Upper lobe of left lung (tissue), 6 donors: ENCODE data around the gene NBPF11. TPM values are rescaled to one million over a fixed set of nuclear protein-coding genes. Genes with fewer than 3 reads are reported as not detected.
A peak's percentile ranks its signal among the peaks of the same experiment; 100 is the strongest.
"Not testable (repeated sequence)": the region's sequence is repeated elsewhere in the genome, so short reads cannot be mapped to it uniquely, and the experiment has no call there.

Experiments used
- ATAC-seq, 2 donors: fragments of 200-7000 bp; cut with Tn5 transposase; one replicate each; pipeline ENCODE4 v1.9.1; 2022; ENCODE audit warnings: mild to moderate bottlenecking in 2 of 2, moderate library complexity in 2 of 2; ENCODE audit not compliant: low FRiP score in 2 of 2
- DNase-seq, 2 donors: peaks; one replicate each; pipeline ENCODE4 v3.0.0-alpha.2; 2019 to 2020
- H3K27ac ChIP-seq, 4 donors: fragments of 200-600 bp; sonication (generic); one replicate each; pipeline ENCODE4 v1.5.1; 2016 to 2019
- H3K27me3 ChIP-seq, 4 donors: fragments of 200-600 bp; sonication (generic); one replicate each; pipeline ENCODE4 v1.5.1; 2017 to 2019
- H3K36me3 ChIP-seq, 4 donors: fragments of 200-600 bp; sonication (generic); one replicate each; pipeline ENCODE4 v1.5.1; 2016 to 2019
- H3K4me1 ChIP-seq, 4 donors: fragments of 200-600 bp; sonication (generic); one replicate each; pipeline ENCODE4 v1.5.1; 2018 to 2019
- H3K4me3 ChIP-seq, 4 donors: fragments of 200-600 bp; sonication (generic); one replicate each; pipeline ENCODE4 v1.5.1; 2017 to 2019; ENCODE audit warnings: mild to moderate bottlenecking in 2 of 4, moderate library complexity in 1 of 4
- H3K9me3 ChIP-seq, 4 donors: fragments of 200-600 bp; sonication (generic); one replicate each; pipeline ENCODE4 v1.5.1; 2018 to 2019
- WGBS, 2 donors: methylation state at CpG; one replicate each; pipeline ENCODE4 v1.1.5; 2017 to 2018; 5-methylcytosine and 5-hydroxymethylcytosine counted together
- small RNA-seq, 4 donors: library from RNA; depleted of rRNA; stranded (forward); fragments of <200 nt; gene quantifications; one replicate each; pipeline ENCODE3, GENCODE V24; 2016
- total RNA-seq, 6 donors: library from RNA; depleted of rRNA in 4 of 6; stranded (reverse); fragments of >200 nt in 4 of 6; gene quantifications; one replicate each; pipeline versions ENCODE4 v1.1.0 to v1.2.1, GENCODE V29; 2016 to 2021
- donor health status: DM: no; HTN: no; CAD: no; lungs with moderate emphysema.
- donor health status: DM: no; HTN: yes; CAD: no; lungs with severe emphysema.

Gene NBPF11
- total RNA-seq, 6 donors from 2014 or later, result 7.1 to 29.3 (median 13.2) TPM

DNA sequence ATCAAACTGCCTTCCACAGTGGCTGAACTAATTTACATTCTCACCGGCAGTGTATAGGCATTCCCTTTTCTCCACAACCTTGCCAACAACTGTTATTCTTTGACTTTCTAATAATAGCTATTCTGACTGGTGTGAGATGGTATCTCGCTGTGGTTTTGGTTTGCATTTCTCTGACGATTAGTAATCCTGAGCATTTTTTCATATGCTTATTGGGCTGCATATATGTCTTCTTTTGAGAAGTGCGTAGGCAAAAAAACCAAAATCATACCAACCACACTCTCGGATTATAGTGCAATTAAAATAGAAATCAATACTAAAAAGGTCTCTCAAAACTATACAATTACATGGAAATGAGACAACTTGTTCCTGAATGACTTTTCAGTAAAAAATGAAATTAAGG, 78.7 kb downstream of the NBPF11 start:
- H3K4me3 ChIP-seq, H3K9me3 ChIP-seq, H3K27ac ChIP-seq, H3K4me1 ChIP-seq, H3K36me3 ChIP-seq, DNase-seq, ATAC-seq, H3K27me3 ChIP-seq: not testable (repeated sequence)
- WGBS, 2 donors, result no CpG with 5 or more reads among the region's 5 CpGs

DNA sequence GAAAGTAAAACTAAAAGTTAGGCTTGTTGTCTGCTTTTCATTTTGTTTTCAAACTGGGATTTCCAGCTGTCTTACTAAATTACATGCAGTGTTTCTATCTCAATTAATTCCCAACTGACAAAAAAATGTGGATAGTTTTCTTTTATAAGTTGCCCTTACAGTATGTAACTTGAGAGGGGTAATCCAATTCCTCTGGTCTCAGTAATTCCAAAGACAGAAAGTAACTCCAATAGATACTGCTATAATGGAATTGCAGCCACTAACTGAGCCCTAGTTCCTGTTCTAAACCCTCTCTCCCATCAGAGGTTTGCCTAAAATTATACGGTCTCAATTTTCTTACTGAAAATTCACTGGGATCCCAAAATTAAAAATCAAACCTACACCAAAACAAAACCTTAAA, 83.5 kb downstream of the NBPF11 start:
- not testable (repeated sequence) for H3K4me1 ChIP-seq, DNase-seq, H3K27me3 ChIP-seq, ATAC-seq, H3K27ac ChIP-seq, H3K36me3 ChIP-seq, H3K9me3 ChIP-seq, H3K4me3 ChIP-seq
- WGBS, 2 donors, result 80% methylated on average over 1 of the region's 1 CpG; no CpG with 5 or more reads in 1 of the 2 donors

GRCh38 chr1:148068201-148068600, 83.9 kb downstream of the NBPF11 start:
- DNase-seq, H3K27me3 ChIP-seq, ATAC-seq, H3K27ac ChIP-seq, H3K9me3 ChIP-seq, H3K36me3 ChIP-seq, H3K4me3 ChIP-seq, H3K4me1 ChIP-seq: not testable (repeated sequence)
- whole genome bisulfite sequencing, 2 donors, result no CpG with 5 or more reads among the region's 5 CpGs

- H3K4me1 ChIP-seq, H3K36me3 ChIP-seq, H3K27ac ChIP-seq, H3K27me3 ChIP-seq, H3K9me3 ChIP-seq: not testable (repeated sequence)
- peak in 1 of 2 donors; percentile 79 for DNase-seq
- H3K4me3 ChIP-seq, result peak overlapping the region in 3 of 4 donors; percentile 33 to 48 (median 44)
- 0% methylated on average over 8 of the region's 37 CpGs; no CpG with 5 or more reads in 1 of the 2 donors for WGBS, 2 donors
- peak in 1 of 2 donors; percentile 25 for ATAC-seq
Measured at GRCh38 chr1:148060294-148060701, 91.8 kb downstream of the NBPF11 start.

DNA sequence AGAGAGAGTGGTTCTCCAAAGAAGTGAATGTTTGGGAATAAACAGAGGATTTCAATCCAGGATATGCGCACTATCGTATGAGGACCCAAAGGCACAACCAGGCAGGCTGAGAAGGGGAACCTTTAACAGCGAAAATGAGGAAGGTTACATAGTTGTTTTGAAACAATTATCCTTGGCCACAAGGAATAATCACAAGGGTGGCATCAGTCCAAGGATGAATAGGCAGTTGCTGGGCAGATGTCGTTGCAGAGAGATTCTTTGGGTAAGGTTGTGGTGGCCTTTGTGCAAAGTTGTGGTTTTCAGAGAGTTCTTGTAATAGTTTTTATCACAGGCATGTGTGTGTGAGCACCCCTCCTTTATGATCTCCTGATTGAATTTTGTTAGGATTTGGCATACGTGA, 94.7 kb downstream of the NBPF11 start:
- H3K36me3 ChIP-seq, H3K4me3 ChIP-seq, H3K9me3 ChIP-seq, H3K4me1 ChIP-seq, H3K27me3 ChIP-seq, H3K27ac ChIP-seq: not testable (repeated sequence)
- 57 to 58% methylated on average over 4 to 5 of the region's 5 CpGs for WGBS, 2 donors
- DNase-seq (peak in 1 of 2 donors; percentile 24), ATAC-seq (peak; percentile 47 to 76)

Small RNAs within 50 kb of the gene (small RNA-seq; reads per million reads assigned to genes)
- 0 reads per million in 4 donors for gene RNA5SP57

Other genes starting within 250 kb of the NBPF11 start
- gene GJA8, start 249.5 kb downstream of the NBPF11 start, total RNA-seq, result not detected
- 10 to 100 TPM; 10.5 to 43.0 (median 20.3) TPM for gene GPR89B, start 223.9 kb downstream of the NBPF11 start, total RNA-seq